Calu3 (cell line): ENCODE measurements around the gene FGFBP2. TPM values are rescaled to one million over a fixed set of nuclear protein-coding genes. Genes with fewer than 3 reads are reported as not detected.
A peak's percentile ranks its signal among the peaks of the same experiment; 100 is the strongest.

Experiments
- BruUV-seq: library from RNA; stranded (reverse); fragments of 400-500 nt; replicated peaks from 2 replicates; lab custom pipeline; 2021; lab: Mats Ljungman, UMichigan
- CTCF ChIA-PET: fragments of 300-600 bp; sonication (Branson Sonifier 250); formaldehyde crosslinking; loops from one replicate; lab custom pipeline; 2022; ENCODE audit warnings: antibody characterized with exemption; lab: Charles Lee
- DNase-seq: peaks from one replicate; pipeline ENCODE4 v3.0.0; 2022
- H3K27ac Mint-ChIP-seq: one replicate; pipeline ENCODE4 v1.8.0; 2022; ENCODE audit warnings: mixed read lengths; ENCODE audit not compliant: unreplicated experiment
- H3K27me3 Mint-ChIP-seq: one replicate; pipeline ENCODE4 v1.8.0; 2022; ENCODE audit warnings: mixed read lengths; ENCODE audit not compliant: unreplicated experiment
- H3K36me3 Mint-ChIP-seq: one replicate; pipeline ENCODE4 v1.8.0; 2022; ENCODE audit warnings: mild to moderate bottlenecking, moderate library complexity, mixed read lengths; ENCODE audit not compliant: insufficient read depth, unreplicated experiment
- H3K4me1 Mint-ChIP-seq: one replicate; pipeline ENCODE4 v1.8.0; 2022; ENCODE audit warnings: mild to moderate bottlenecking, low read depth, mixed read lengths; ENCODE audit not compliant: unreplicated experiment
- H3K4me3 Mint-ChIP-seq: one replicate; pipeline ENCODE4 v1.8.0; 2022; ENCODE audit warnings: mild to moderate bottlenecking, low read depth, moderate library complexity, mixed read lengths; ENCODE audit not compliant: unreplicated experiment
- H3K9me3 Mint-ChIP-seq: one replicate; pipeline ENCODE4 v1.8.0; 2022; ENCODE audit warnings: low read depth, mixed read lengths; ENCODE audit not compliant: unreplicated experiment
- CTCF ChIP-seq: fragments of 200-600 bp; IDR thresholded peaks from one replicate; pipeline ENCODE4 v1.8.0; 2022; ENCODE audit warnings: antibody characterized with exemption; ENCODE audit not compliant: unreplicated experiment
- intact Hi-C: fragments of 100-400 bp; cut with micrococcal nuclease; formaldehyde crosslinking; loops from one replicate; pipeline ENCODE4 v1.10.0; 2022; ENCODE audit not compliant: unreplicated experiment
- total RNA-seq: library from RNA; stranded (reverse); gene quantifications from 2 replicates; pipeline ENCODE4 v1.2.3, GENCODE V29; 2022

The FGFBP2 gene
- total RNA-seq, 1 experiment from 2014 or later: not detected

GRCh38 chr4:16006771-16007446 is 43.9 kb upstream of the FGFBP2 start:
- Mint-ChIP-seq H3K4me1 (no peaks in the 10 kb centered on the region), H3K36me3 (peaks cover 7% of the 10 kb centered on the region), H3K4me3 (no peak overlapping the region), H3K9me3 (no peaks in the 10 kb centered on the region), H3K27ac (no peak overlapping the region), H3K27me3 (no peaks in the 10 kb centered on the region)
- no peak for DNase-seq
- CTCF ChIA-PET: interaction anchor here (0.8 kb wide), 1 partner anchor 664 kb away, joined by 3 read pairs; no protein-coding TSS in a partner anchor
- no TSS peak for BruUV-seq
- intact Hi-C loops: no loop called here
- no peak for TF ChIP-seq CTCF

- Mint-ChIP-seq H3K36me3 (peaks cover 7% of the 10 kb centered on the region), H3K27me3 (no peaks in the 10 kb centered on the region), H3K4me1 (no peaks in the 10 kb centered on the region), H3K9me3 (no peaks in the 10 kb centered on the region), H3K4me3 (no peak overlapping the region), H3K27ac (no peak overlapping the region)
- CTCF ChIA-PET: no interaction called here
- BruUV-seq: no TSS peak
- no peak for TF ChIP-seq CTCF
- intact Hi-C loops: no loop called here
- DNase-seq: no peak
These were observed 42.7 kb upstream of the FGFBP2 start for GRCh38 chr4:16005676-16006075.

DNA sequence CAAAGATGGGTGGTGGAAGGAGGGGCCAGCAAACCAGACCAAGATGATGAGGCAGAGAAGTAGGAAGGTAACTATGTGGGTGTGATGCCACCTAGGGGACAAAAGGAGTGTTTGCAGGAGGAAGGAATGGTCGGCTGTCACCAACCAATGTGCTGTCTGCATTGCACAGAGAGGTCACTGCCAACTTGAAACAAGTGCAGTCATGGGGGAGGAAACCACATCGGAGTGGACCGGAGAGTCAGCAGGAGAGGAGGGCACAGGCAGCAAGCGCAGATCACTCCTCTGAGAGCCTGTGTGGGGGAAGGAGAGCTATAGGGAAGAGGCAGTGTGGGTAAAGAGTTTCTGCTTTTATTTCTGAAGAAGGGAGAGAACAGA is 38.5 kb upstream of the FGFBP2 start:
- CTCF ChIA-PET: interaction anchor here (1.6 kb wide), 1 partner anchor 196 kb away, joined by 6 read pairs; no protein-coding TSS in a partner anchor
- Mint-ChIP-seq H3K9me3 (no peaks in the 10 kb centered on the region), H3K4me1 (no peaks in the 10 kb centered on the region), H3K36me3 (peaks cover 7% of the 10 kb centered on the region), H3K27ac (no peak overlapping the region), H3K27me3 (no peaks in the 10 kb centered on the region), H3K4me3 (no peak overlapping the region)
- peak; percentile 39 for TF ChIP-seq CTCF
- peak; percentile 33 for DNase-seq
- BruUV-seq: no TSS peak
- intact Hi-C loops: loop anchor here (1.0 to 2.0 kb wide), 3 partner anchors 45 to 522 kb away; no protein-coding TSS in a partner anchor

GRCh38 chr4:16000708-16001483 is 37.9 kb upstream of the FGFBP2 start:
- Mint-ChIP-seq H3K9me3 (no peaks in the 10 kb centered on the region), H3K27me3 (no peaks in the 10 kb centered on the region), H3K36me3 (peaks cover 5% of the 10 kb centered on the region), H3K27ac (no peak overlapping the region), H3K4me3 (no peak overlapping the region), H3K4me1 (no peaks in the 10 kb centered on the region)
- CTCF ChIA-PET: interaction anchor here (0.6 to 1.6 kb wide), 2 partner anchors 195 to 1539 kb away, joined by 4 to 6 read pairs; no protein-coding TSS in a partner anchor
- intact Hi-C loops: loop anchor here (1.0 to 2.0 kb wide), 3 partner anchors 44 to 522 kb away; no protein-coding TSS in a partner anchor
- BruUV-seq: no TSS peak
- no peak for DNase-seq
- TF ChIP-seq CTCF: no peak
